ENCODE measurements around the gene CWF19L2. TPM values are rescaled to one million over a fixed set of nuclear protein-coding genes. Genes with fewer than 3 reads are reported as not detected.
"Not testable (repeated sequence)": the region's sequence is repeated elsewhere in the genome, so short reads cannot be mapped to it uniquely, and the experiment has no call there.

Gene CWF19L2
- total RNA-seq, 2 experiments from 2014 or later: 11.9 to 13.6 TPM

- no peak for ATAC-seq
- Mint-ChIP-seq H3K27ac (no peak overlapping the region), H3K4me3 (no peak overlapping the region), H3K36me3 (ENCODE audit: low read depth) (peaks cover 40% of the 10 kb centered on the region), H3K27me3 (no peaks in the 10 kb centered on the region), H3K4me1 (ENCODE audit: low read depth) (peaks cover 6% of the 10 kb centered on the region), H3K9me3 (no peaks in the 10 kb centered on the region)
- CTCF ChIA-PET: no interaction called here
- no peak for TF ChIP-seq CTCF (IDR thresholded peaks at IDR 0.05)
- intact Hi-C loops (cut with micrococcal nuclease): no loop called here
- DNase-seq: no peak
- POLR2A ChIA-PET: no interaction called here
Observed at GRCh38 chr11:107413352-107413751, 44.3 kb downstream of the CWF19L2 start.

DNA sequence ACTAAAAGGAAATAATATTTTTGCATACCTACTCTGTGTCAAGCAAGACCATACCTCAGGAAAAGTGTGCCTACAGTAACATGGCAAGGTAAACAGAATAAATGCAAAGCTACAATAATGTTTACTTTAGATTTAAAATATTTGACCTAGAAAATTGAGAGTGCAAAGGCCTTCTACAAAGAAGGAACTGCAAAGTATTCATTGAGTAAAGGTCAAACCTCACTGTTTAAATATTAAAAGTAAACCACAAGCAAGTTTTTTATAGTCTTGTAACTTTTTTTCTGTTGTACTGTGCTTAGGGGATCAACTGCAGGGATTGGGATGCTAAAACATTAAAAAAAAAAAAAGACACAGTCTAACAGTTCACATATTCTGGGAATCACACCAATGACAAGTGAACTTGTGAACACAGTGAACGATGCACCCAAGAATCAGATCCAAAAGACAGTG lies 48.8 kb downstream of the CWF19L2 start:
- ChIA-PET POLR2A (no interaction called here), CTCF (no interaction called here)
- no peak for TF ChIP-seq CTCF (IDR thresholded peaks at IDR 0.05)
- H3K36me3 Mint-ChIP-seq (ENCODE audit: low read depth): peaks cover 42% of the 10 kb centered on the region
- intact Hi-C loops (cut with micrococcal nuclease): no loop called here
- H3K27me3 Mint-ChIP-seq: no peaks in the 10 kb centered on the region
- no peak for DNase-seq
- no peak for ATAC-seq
- peaks cover under 1% of the 10 kb centered on the region for H3K9me3 Mint-ChIP-seq
- no peak overlapping the region for H3K27ac Mint-ChIP-seq
- H3K4me3 Mint-ChIP-seq: no peak overlapping the region
- H3K4me1 Mint-ChIP-seq (ENCODE audit: low read depth): peaks cover 6% of the 10 kb centered on the region

DNA sequence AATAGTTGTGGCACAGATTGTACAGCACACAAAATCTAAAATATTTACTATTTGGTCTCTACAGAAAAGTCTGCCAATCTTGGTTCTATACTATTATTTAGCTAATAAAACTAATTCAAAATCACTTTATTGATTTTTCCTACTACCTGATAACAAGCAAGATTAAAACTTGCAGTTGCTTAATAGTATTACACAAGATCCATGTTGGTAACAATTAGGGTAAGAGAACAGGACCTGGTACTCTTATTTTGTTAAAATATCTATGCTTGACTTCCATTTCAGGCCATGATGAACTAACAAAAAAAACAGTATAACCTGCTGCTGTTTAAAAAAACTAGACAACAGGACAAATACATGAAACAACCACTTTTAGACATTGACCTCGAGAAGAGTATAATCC lies 52.4 kb downstream of the CWF19L2 start:
- H3K4me3 Mint-ChIP-seq: no peak overlapping the region
- no peak for TF ChIP-seq CTCF (IDR thresholded peaks at IDR 0.05)

GRCh38 chr11:107401131-107401530 lies 56.5 kb downstream of the CWF19L2 start:
- H3K27me3 Mint-ChIP-seq; CTCF ChIA-PET; intact Hi-C loops (cut with micrococcal nuclease); H3K4me1 Mint-ChIP-seq (ENCODE audit: low read depth); H3K27ac Mint-ChIP-seq; POLR2A ChIA-PET; H3K4me3 Mint-ChIP-seq; DNase-seq; ATAC-seq: not testable (repeated sequence)
- peaks cover 20% of the 10 kb centered on the region for H3K9me3 Mint-ChIP-seq
- H3K36me3 Mint-ChIP-seq (ENCODE audit: low read depth): peaks cover 79% of the 10 kb centered on the region

More for the DNA sequence above, 52.4 kb downstream of the CWF19L2 start:
- peaks cover 55% of the 10 kb centered on the region for H3K36me3 Mint-ChIP-seq (ENCODE audit: low read depth)
- ChIA-PET POLR2A (no interaction called here), CTCF (no interaction called here)
- H3K27me3 Mint-ChIP-seq: no peaks in the 10 kb centered on the region
- intact Hi-C loops (cut with micrococcal nuclease): no loop called here
- ATAC-seq (no peak), DNase-seq (no peak)
- H3K9me3 Mint-ChIP-seq: peaks cover 6% of the 10 kb centered on the region
- H3K4me1 Mint-ChIP-seq (ENCODE audit: low read depth): peaks cover 5% of the 10 kb centered on the region
- H3K27ac Mint-ChIP-seq: no peak overlapping the region

DNA sequence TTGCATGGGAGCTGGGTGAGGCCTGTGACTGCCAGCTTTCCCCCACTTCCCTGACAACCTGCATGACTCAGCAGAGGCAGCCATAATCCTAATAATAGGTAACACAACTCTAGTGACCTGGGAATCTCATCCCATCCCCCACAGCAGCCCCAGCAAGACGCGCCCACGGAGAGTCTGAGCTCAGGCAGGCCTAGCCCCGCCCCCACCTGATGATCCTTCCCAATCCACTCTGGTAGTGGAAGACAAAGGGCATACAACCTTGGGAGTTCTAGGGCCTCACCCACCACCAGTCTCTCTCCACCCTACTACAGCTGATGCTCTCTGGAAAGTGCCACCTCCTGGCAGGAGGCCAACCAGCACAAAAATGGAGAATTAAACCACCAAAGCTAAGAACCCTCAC lies 60.3 kb downstream of the CWF19L2 start:
- intact Hi-C loops (cut with micrococcal nuclease): no loop called here
- TF ChIP-seq CTCF (IDR thresholded peaks at IDR 0.05): no peak
- ATAC-seq (no peak), DNase-seq (no peak)
- no peak overlapping the region for H3K4me3 Mint-ChIP-seq
- no peaks in the 10 kb centered on the region for H3K27me3 Mint-ChIP-seq
- H3K9me3 Mint-ChIP-seq: peaks cover 14% of the 10 kb centered on the region
- ChIA-PET POLR2A (no interaction called here), CTCF (no interaction called here)
- H3K27ac Mint-ChIP-seq: no peak overlapping the region
- H3K4me1 Mint-ChIP-seq (ENCODE audit: low read depth): peaks cover 3% of the 10 kb centered on the region
- H3K36me3 Mint-ChIP-seq (ENCODE audit: low read depth): peaks cover 64% of the 10 kb centered on the region

DNA sequence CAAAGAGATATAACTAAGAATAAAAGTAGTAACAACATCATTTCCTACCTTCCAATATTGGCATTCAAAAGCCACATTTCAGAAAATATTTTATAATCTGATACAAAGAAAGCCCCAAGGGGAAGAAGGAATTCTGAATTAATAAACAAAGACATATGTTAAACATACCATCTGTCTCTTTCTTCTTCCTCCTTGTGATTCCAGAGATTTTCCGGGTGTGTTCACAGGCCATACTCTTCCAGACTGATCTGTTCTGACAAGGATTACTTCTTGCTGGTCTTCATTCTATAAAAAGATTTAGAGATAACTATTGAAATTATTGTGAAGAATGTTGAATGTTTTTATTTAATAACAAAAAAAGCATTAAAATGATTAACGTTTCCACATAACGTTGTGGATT lies 65.0 kb downstream of the CWF19L2 start:
- no peak for ATAC-seq
- CTCF ChIA-PET: no interaction called here
- POLR2A ChIA-PET: no interaction called here

GRCh38 chr11:107390701-107391100 lies 66.9 kb downstream of the CWF19L2 start:
- intact Hi-C loops (cut with micrococcal nuclease); H3K27me3 Mint-ChIP-seq; H3K4me3 Mint-ChIP-seq; DNase-seq; POLR2A ChIA-PET; CTCF ChIA-PET; ATAC-seq; H3K27ac Mint-ChIP-seq; H3K9me3 Mint-ChIP-seq: not testable (repeated sequence)
- Mint-ChIP-seq H3K4me1 (ENCODE audit: low read depth) (peaks cover 14% of the 10 kb centered on the region), H3K36me3 (ENCODE audit: low read depth) (peaks cover 40% of the 10 kb centered on the region)

More for the DNA sequence above, 65.0 kb downstream of the CWF19L2 start:
- intact Hi-C loops (cut with micrococcal nuclease): no loop called here
- Mint-ChIP-seq H3K27ac (no peak overlapping the region), H3K4me3 (no peak overlapping the region), H3K9me3 (no peaks in the 10 kb centered on the region), H3K36me3 (ENCODE audit: low read depth) (peaks cover 49% of the 10 kb centered on the region), H3K27me3 (no peaks in the 10 kb centered on the region), H3K4me1 (ENCODE audit: low read depth) (peaks cover 3% of the 10 kb centered on the region)
- DNase-seq: no peak
- TF ChIP-seq CTCF (IDR thresholded peaks at IDR 0.05): no peak
